Coronary artery (tissue), 2 donors: ENCODE data around the gene C1QTNF5.

Experiments
- DNase-seq: peaks from one replicate; pipeline ENCODE4 v3.0.0-alpha.2; 2017; ENCODE audit warnings: low spot score
- H3K27ac ChIP-seq, 2 donors: fragments of 200-600 bp; sonication (generic); one replicate each; pipeline ENCODE4 v1.5.1; 2016 to 2019
- H3K4me3 ChIP-seq: fragments of 200-600 bp; sonication (generic); 2 replicates; pipeline ENCODE4 v1.5.1; 2016; ENCODE audit warnings: mild to moderate bottlenecking, moderate library complexity
- CTCF ChIP-seq: fragments of 200-600 bp; sonication (generic); IDR thresholded peaks from one replicate; pipeline ENCODE4 v1.5.1; 2019; ENCODE audit warnings: antibody characterized with exemption

C1QTNF5 gene

GRCh38 chr11:119372260-119373058, 31.8 kb upstream of the C1QTNF5 start:
- DNase-seq, result no peak
- no peak overlapping the region for H3K4me3 ChIP-seq
- no peak overlapping the region for H3K27ac ChIP-seq
- TF ChIP-seq CTCF, result no peak

GRCh38 chr11:119371778-119372182, 31.1 kb upstream of the C1QTNF5 start:
- Histone ChIP-seq H3K4me3 (no peak overlapping the region), H3K27ac (no peak overlapping the region)
- no peak for DNase-seq
- no peak for TF ChIP-seq CTCF

GRCh38 chr11:119371067-119371601, 30.5 kb upstream of the C1QTNF5 start:
- H3K4me3 ChIP-seq, result no peak overlapping the region
- no peak for TF ChIP-seq CTCF
- peak overlapping the region; percentile 17 to 40 for H3K27ac ChIP-seq
- DNase-seq, result no peak

GRCh38 chr11:119370486-119371046, 29.9 kb upstream of the C1QTNF5 start:
- no peak for DNase-seq
- H3K4me3 ChIP-seq, result no peak overlapping the region
- TF ChIP-seq CTCF, result no peak
- H3K27ac ChIP-seq, result peak overlapping the region; percentile 17 to 40

GRCh38 chr11:119369132-119369925, 28.6 kb upstream of the C1QTNF5 start:
- no peak for DNase-seq
- TF ChIP-seq CTCF, result no peak
- Histone ChIP-seq H3K4me3 (no peak overlapping the region), H3K27ac (no peak overlapping the region)

GRCh38 chr11:119368121-119369034, 27.7 kb upstream of the C1QTNF5 start:
- no peak for TF ChIP-seq CTCF
- no peak for DNase-seq
- Histone ChIP-seq H3K4me3 (no peak overlapping the region), H3K27ac (peak overlapping the region in 1 of 2 donors; percentile 10)
